ENCODE data around the gene ALDH3B1. TPM values are rescaled to one million over a fixed set of nuclear protein-coding genes. Genes with fewer than 3 reads are reported as not detected.

Gene ALDH3B1
- total and polyA plus RNA-seq, 2 donors from 2014 or later = 20.9 to 42.7 TPM

DNA sequence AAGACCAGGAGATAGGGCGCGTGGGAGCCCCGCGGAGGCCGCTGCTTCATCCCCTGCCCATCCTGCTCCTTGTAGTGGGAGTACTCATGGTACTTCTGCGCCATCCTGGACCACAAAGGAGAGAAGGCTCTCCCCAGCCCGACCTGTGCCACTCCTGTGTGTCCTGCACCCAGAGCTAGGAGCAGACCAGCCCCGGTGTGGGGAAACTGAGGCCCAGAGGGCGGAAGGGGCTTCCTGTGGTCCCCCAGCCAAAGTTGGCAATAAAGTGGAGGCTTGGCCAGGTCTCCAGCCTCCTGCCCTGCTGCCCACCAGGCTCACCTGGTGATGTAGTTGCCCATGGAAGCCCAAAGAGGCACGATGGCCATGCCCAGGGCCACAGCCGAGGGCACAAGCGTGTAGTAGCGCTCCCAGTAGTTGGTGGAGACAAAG lies 10.9 kb upstream of the ALDH3B1 start:
- intact Hi-C loops (cut with DNase I) = no loop called here
- Histone ChIP-seq H3K4me1 (ENCODE audit: control insufficient read depth in 2 of 3, insufficient read depth in 2 of 3, low read depth in 1 of 3, low read length in 3 of 3) (peaks cover 0 to 2% (median 0%) of the 10 kb centered on the region in 3 donors), H3K9me3 (ENCODE audit: control insufficient read depth in 2 of 3, insufficient read depth in 1 of 3, low read length in 3 of 3) (no peaks in the 10 kb centered on the region), H3K27ac (ENCODE audit: low read depth in 2 of 2, low read length in 2 of 2) (no peak overlapping the region), H3K27me3 (ENCODE audit: control insufficient read depth, insufficient read depth, low read length) (no peaks in the 10 kb centered on the region), H3K9ac (ENCODE audit: low read length in 3 of 3) (no peak overlapping the region), H3K4me3 (ENCODE audit: low read length in 3 of 3) (no peak overlapping the region), H3K36me3 (ENCODE audit: control insufficient read depth in 2 of 3, insufficient read depth in 3 of 3, low read length in 3 of 3) (no peaks in the 10 kb centered on the region)
- DNase-seq (peak in 1 of 5 donors; percentile 54), FAIRE-seq (no peak)
- TF ChIP-seq CTCF (IDR thresholded peaks at IDR 0.05; ENCODE audit: borderline replicate concordance, extremely low read depth, insufficient read depth) = no peak

DNA sequence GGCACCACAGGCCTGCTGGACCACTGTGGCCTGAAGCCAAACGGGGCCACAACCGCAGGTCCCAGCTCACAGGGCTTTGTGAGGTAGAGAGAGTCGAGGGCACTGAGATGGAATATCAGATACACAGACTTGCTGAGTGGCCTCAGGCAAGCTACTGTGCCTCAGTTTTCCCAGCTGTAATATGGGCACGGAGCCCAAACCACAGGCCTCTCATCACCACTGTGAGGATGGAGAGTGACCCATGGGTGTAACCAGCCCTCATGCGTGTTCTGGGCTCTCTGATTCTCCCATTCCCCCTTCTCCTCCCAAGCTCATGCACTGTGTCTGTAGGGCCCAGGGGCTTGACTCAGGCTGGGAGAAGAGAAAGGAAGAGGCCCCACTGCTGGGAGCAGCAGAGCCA lies 10.4 kb upstream of the ALDH3B1 start:
- DNase-seq (peak in 2 of 5 donors; percentile 24 to 35), FAIRE-seq (no peak)
- H3K36me3 ChIP-seq (ENCODE audit: control insufficient read depth in 2 of 3, insufficient read depth in 3 of 3, low read length in 3 of 3) = no peaks in the 10 kb centered on the region
- intact Hi-C loops (cut with DNase I) = no loop called here
- no peak overlapping the region for H3K27ac ChIP-seq (ENCODE audit: low read depth in 2 of 2, low read length in 2 of 2)
- no peaks in the 10 kb centered on the region for H3K9me3 ChIP-seq (ENCODE audit: control insufficient read depth in 2 of 3, insufficient read depth in 1 of 3, low read length in 3 of 3)
- no peak for TF ChIP-seq CTCF (IDR thresholded peaks at IDR 0.05; ENCODE audit: borderline replicate concordance, extremely low read depth, insufficient read depth)
- no peak overlapping the region for H3K9ac ChIP-seq (ENCODE audit: low read length in 3 of 3)
- H3K4me3 ChIP-seq (ENCODE audit: low read length in 3 of 3) = no peak overlapping the region
- peaks cover 0 to 5% (median 0%) of the 10 kb centered on the region in 3 donors for H3K4me1 ChIP-seq (ENCODE audit: control insufficient read depth in 2 of 3, insufficient read depth in 2 of 3, low read depth in 1 of 3, low read length in 3 of 3)
- H3K27me3 ChIP-seq (ENCODE audit: control insufficient read depth, insufficient read depth, low read length) = no peaks in the 10 kb centered on the region

- DNase-seq (peak in 2 of 5 donors; percentile 49 to 63), FAIRE-seq (no peak)
- Histone ChIP-seq H3K27ac (ENCODE audit: low read depth in 2 of 2, low read length in 2 of 2) (no peak overlapping the region), H3K27me3 (ENCODE audit: control insufficient read depth, insufficient read depth, low read length) (no peaks in the 10 kb centered on the region), H3K4me1 (ENCODE audit: control insufficient read depth in 2 of 3, insufficient read depth in 2 of 3, low read depth in 1 of 3, low read length in 3 of 3) (peaks cover 0 to 5% (median 0%) of the 10 kb centered on the region in 3 donors), H3K4me3 (ENCODE audit: low read length in 3 of 3) (no peak overlapping the region), H3K36me3 (ENCODE audit: control insufficient read depth in 2 of 3, insufficient read depth in 3 of 3, low read length in 3 of 3) (no peaks in the 10 kb centered on the region), H3K9me3 (ENCODE audit: control insufficient read depth in 2 of 3, insufficient read depth in 1 of 3, low read length in 3 of 3) (no peaks in the 10 kb centered on the region), H3K9ac (ENCODE audit: low read length in 3 of 3) (no peak overlapping the region)
- intact Hi-C loops (cut with DNase I) = no loop called here
- TF ChIP-seq CTCF (IDR thresholded peaks at IDR 0.05; ENCODE audit: borderline replicate concordance, extremely low read depth, insufficient read depth) = no peak
Observed at GRCh38 chr11:68002575-68002937, 7.6 kb upstream of the ALDH3B1 start.
